SKM-1 treated with dmso at 0.1 percent for 144 hours (cell line): ENCODE measurements around the gene ATP11C.
A peak's percentile ranks its signal among the peaks of the same experiment; 100 is the strongest.
"Not testable (repeated sequence)": the region's sequence is repeated elsewhere in the genome, so short reads cannot be mapped to it uniquely, and the experiment has no call there.

Source experiments
- DNase-seq: peaks from one replicate; lab custom pipeline; 2025; ENCODE audit not compliant: unreplicated experiment; lab: John Stamatoyannopoulos, UW

Gene ATP11C

DNA sequence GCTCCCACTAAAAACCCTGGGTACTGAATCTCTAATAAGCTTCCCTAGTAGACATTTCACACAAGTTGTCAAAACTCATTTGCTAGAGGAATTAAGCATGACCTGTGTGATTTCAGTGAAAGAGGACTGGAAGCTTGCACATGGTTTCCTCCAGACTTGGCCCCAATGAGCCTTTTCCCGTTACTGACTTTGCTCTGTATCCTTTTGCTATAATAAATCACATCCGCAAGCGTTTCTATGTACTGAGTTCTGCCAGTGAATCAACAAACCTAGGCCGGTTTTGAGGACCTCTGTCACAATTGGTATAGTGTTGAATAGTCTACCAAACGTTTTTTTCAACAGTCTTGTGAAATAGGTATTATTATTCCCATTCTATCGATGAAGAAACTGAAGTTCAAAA is 8.2 kb downstream of the ATP11C start:
- DNase-seq = no peak

DNA sequence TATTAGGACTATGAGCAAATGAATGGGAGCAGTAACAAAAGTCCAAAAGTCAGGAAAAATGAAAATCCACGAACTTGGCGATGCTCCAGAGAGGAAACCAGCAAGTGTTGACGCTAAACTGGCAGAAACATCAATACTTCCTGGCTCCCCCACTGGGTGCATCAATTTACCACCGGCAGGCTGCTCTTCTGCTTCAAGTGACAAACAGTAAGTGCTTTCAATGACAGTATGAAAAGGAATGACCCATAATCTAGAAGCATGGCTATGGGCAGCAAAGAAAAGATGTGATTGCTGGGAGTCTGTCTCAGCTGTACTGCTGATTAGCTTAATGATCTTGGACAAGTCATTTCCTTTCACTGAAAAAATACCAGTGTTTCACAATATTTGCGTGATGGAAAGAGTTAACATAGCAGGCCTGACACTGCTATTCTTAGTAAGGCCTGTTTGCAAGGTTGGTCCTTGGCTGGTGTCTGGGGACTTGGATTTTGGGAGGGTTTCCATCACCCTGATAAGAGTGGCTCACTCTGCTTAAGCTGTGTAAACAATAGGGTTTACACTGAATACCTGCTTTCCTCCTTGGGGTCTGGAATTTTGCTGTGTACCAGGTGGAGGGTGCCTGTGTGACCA is 8.7 kb downstream of the ATP11C start:
- DNase-seq = no peak

- DNase-seq = not testable (repeated sequence)
Measured at GRCh38 chrX:139921142-139921541, 11.7 kb downstream of the ATP11C start.

GRCh38 chrX:139920316-139920715 is 12.5 kb downstream of the ATP11C start:
- DNase-seq = no peak

GRCh38 chrX:139914421-139914820 is 18.4 kb downstream of the ATP11C start:
- no peak for DNase-seq

GRCh38 chrX:139909712-139910111 is 23.1 kb downstream of the ATP11C start:
- DNase-seq = peak; percentile 37

GRCh38 chrX:139907078-139907477 is 25.8 kb downstream of the ATP11C start:
- DNase-seq = no peak

GRCh38 chrX:139905743-139906142 is 27.1 kb downstream of the ATP11C start:
- no peak for DNase-seq

GRCh38 chrX:139905051-139905450 is 27.8 kb downstream of the ATP11C start:
- no peak for DNase-seq

DNA sequence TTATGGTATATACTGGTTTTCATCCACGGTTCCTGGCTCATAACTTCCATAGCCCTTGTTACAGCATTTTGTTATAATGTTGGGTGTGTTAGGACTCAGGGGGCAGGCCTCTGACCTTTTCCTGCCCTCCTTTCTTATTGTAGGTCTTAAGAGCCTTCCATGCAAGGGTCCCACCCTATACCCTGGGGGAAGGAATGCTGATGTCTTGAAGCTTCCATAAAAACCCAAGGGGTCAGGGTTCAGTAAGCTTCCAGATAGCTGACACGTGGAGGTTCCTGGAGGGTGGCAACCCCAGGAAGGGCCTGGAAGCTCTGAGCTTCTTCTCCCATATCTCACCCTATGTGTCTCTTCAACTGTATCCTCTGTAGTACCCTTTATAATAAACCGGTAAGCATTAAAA is 29.6 kb downstream of the ATP11C start:
- no peak for DNase-seq

GRCh38 chrX:139902559-139902958 is 30.3 kb downstream of the ATP11C start:
- no peak for DNase-seq

GRCh38 chrX:139898334-139898733 is 34.5 kb downstream of the ATP11C start:
- no peak for DNase-seq

- no peak for DNase-seq
Measured at GRCh38 chrX:139892512-139892911, 40.3 kb downstream of the ATP11C start.

- DNase-seq = no peak
Measured at GRCh38 chrX:139890991-139891700, 41.7 kb downstream of the ATP11C start.

DNA sequence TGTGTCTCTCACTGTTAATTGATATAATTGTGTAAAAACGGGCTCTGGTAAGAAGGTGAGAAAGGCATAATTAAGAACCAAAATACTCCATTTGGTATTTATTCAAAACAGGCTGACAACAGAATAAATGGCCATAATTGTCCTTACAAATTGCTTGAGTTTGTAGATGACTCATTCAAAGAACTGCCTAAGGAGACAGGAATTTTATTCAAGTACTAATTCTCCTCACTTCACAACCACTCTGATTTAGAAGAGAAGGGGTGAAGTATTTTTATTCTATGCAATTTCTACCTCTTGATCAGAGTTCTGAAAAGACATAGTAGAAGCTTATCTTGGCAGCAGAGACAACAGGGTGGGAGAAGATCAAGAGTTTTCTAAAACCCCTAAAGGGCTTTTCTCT is 43.1 kb downstream of the ATP11C start:
- DNase-seq = no peak

DNA sequence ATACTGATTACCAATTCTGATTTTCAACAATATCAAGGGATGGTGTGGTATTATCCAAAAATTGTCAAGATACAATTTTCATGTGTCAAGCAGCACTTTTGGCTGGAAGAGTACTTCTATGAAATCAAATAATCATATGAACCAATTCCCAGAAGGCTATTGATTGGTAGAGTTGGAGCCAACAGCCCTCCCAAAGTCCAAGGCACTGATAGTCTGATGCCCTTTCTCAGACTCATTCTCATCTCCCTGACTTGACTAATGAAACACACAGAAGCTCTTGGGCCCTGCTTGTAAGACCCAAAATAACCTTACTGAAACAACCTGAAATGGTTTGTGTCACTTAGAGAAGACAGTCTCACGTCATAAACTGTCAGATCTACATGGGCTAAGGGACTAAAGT is 48.9 kb downstream of the ATP11C start:
- DNase-seq = no peak

- DNase-seq = no peak
Measured at GRCh38 chrX:139882299-139882698, 50.6 kb downstream of the ATP11C start.

DNA sequence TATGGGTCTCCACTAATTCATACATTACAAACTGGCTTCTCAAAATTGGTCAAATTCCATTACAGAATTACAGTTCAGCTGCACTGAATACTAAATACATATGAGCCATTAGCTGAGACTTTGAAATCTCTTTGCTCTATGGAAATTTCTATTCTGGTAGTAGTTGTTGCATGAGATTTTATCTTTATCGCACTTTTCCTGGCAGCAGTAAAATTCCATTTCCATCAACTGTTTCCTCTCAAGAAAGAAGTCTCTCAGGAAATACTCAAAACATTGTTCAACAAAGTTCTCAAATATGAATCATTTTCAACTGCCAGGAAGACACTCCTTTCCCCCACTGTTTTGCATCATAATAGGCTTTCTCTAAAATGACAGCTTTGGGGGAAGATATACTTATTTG is 51.3 kb downstream of the ATP11C start:
- no peak for DNase-seq

GRCh38 chrX:139881130-139881529 is 51.7 kb downstream of the ATP11C start:
- DNase-seq = no peak

GRCh38 chrX:139877710-139878414 is 55.0 kb downstream of the ATP11C start:
- no peak for DNase-seq

DNA sequence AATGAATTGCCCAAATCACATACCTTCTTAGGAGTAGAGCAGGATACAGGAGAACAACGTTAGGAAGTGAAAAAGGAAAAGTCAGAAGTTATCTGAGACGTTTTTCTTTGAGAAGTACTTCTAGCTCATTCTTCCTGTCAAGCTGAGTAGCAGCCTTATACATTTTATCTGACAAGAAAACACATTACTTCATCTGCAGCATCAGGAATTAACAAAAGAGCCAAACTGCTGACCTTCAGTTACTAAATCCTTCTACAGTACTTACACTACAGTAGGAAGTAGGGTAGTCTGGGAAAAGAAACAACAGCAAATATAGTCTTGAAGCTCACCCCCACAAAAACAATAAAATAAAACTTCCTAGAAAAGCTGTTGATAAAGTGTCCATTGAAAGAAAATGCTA is 57.0 kb downstream of the ATP11C start:
- no peak for DNase-seq

DNA sequence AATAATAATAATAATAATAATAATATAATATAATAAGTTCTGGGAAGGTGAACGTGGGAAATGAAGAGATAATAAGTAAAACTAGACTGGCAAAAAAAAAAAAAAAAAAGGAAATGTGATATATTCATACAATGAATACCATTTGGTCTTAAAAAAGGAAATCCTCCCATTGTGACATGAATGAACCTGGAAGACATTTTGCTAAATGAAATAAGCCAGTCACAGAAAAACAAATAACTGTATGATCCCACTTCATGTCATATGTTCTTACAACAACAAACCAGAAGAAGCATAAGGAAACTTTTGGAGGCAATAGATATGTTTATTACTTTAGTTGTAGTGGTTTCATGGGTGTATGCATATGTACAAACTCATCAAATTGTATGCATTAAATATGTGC is 63.1 kb downstream of the ATP11C start:
- DNase-seq = no peak
